ENCODE data around the gene ARSG. TPM values are rescaled to one million over a fixed set of nuclear protein-coding genes. Genes with fewer than 3 reads are reported as not detected.

Gene ARSG
- total and polyA plus RNA-seq, 2 of the 4 experiments (the other 2 are of a cell fraction), result 2.9 to 3.0 TPM

- H4K8ac ChIP-seq (ENCODE audit: low read depth in 2 of 2, low read length in 2 of 2), result no peak overlapping the region; a peak in 1 of 4 replicates
- H3K18ac ChIP-seq (ENCODE audit: low read depth, low read length), result peak overlapping the region; percentile 20; the same call in 1 of the 2 replicates
- no peak overlapping the region for H2AK9ac ChIP-seq (replicated peaks; ENCODE audit: low read depth, low read length, poor library complexity)
- no peaks in the 10 kb centered on the region for H3K9me3 ChIP-seq (ENCODE audit: control insufficient read depth, insufficient read depth, low read length)
- peaks cover 14% of the 10 kb centered on the region for H3K4me1 ChIP-seq (ENCODE audit: control insufficient read depth, insufficient read depth, low read length)
- ATAC-seq (ENCODE audit: low read depth) (no peak), DNase-seq (no peak)
- peaks cover 21% of the 10 kb centered on the region for H3K9me1 ChIP-seq (ENCODE audit: insufficient read depth, low read length)
- intact Hi-C loops (cut with micrococcal nuclease) (no loop called here), in situ Hi-C loops (cut with MboI; ENCODE audit: low sequenced_read_pairs) (no loop called here), dilution Hi-C loops (cut with HindIII; ENCODE audit: low sequenced_read_pairs, unreplicated experiment) (no loop called here)
- no peaks in the 10 kb centered on the region for H4K20me1 ChIP-seq (ENCODE audit: insufficient read depth, low read length)
- H3K23ac ChIP-seq (ENCODE audit: low read depth, low read length), result no peak overlapping the region
- H3K27me3 ChIP-seq (ENCODE audit: control insufficient read depth, insufficient read depth, low read length), result no peaks in the 10 kb centered on the region
- no TSS peak for BruUV-seq (replicated peaks)
- no peak overlapping the region for H3K9ac ChIP-seq (ENCODE audit: low read depth, low read length)
- H3K36me3 ChIP-seq (ENCODE audit: control insufficient read depth, insufficient read depth, low read length), result no peaks in the 10 kb centered on the region
- no peak overlapping the region for H4K91ac ChIP-seq (ENCODE audit: insufficient read depth, low read depth, low read length)
- H3K79me1 ChIP-seq (ENCODE audit: low read depth in 1 of 2, low read length in 2 of 2), result peaks cover 0 to 4% of the 10 kb centered on the region in 2 experiments; a peak in 1 of 4 replicates
- TF ChIP-seq NFE2L2 (IDR thresholded peaks at IDR 0.05; ENCODE audit: low read depth, low read length), result no peak
- TF ChIP-seq CTCF (conservative IDR thresholded peaks at IDR 0.05; ENCODE audit: low read depth, low read length), result no peak
- TF ChIP-seq RFX5 (IDR thresholded peaks at IDR 0.05; ENCODE audit: low read depth, low read length), result no peak
- no peak overlapping the region for H2BK5ac ChIP-seq (ENCODE audit: low read depth, low read length, poor library complexity, severe bottlenecking)
- no peak overlapping the region for H3K4me2 ChIP-seq (ENCODE audit: low read depth, low read length)
- ChIA-PET CTCF (interaction anchor here (6.1 kb wide), 1 partner anchor 12 kb away, joined by 27 read pairs; no protein-coding TSS in a partner anchor), POLR2A (ENCODE audit: unreplicated experiment) (no interaction called here)
- peak overlapping the region; percentile 35; the same call in 1 of the 2 replicates for H2BK120ac ChIP-seq (ENCODE audit: low read depth, low read length)
- 100% methylated on average over 1 of the region's 6 CpGs; no CpG with 5 or more reads in 1 of the 2 experiments for WGBS, 2 experiments (ENCODE audit: extremely low coverage in 2 of 2, insufficient read length in 1 of 2)
- H3K14ac ChIP-seq (replicated peaks; ENCODE audit: low read depth, low read length), result no peak overlapping the region
- peak overlapping the region; percentile 57; the same call in 1 of the 3 replicates for H2BK15ac ChIP-seq (ENCODE audit: low read depth, low read length)
- peak overlapping the region; percentile 36; the same call in 1 of the 2 replicates for H3K4ac ChIP-seq (ENCODE audit: low read depth, low read length)
- no peak overlapping the region for H4K5ac ChIP-seq (ENCODE audit: low read depth, low read length)
- H3K56ac ChIP-seq (ENCODE audit: extremely low read depth, insufficient read depth, low read length), result no peak overlapping the region
- no peak overlapping the region for H2AFZ ChIP-seq (replicated peaks; ENCODE audit: low read length, poor library complexity)
- H3K27ac ChIP-seq (ENCODE audit: insufficient read depth, low read length), result no peak overlapping the region
- H2AK5ac ChIP-seq (ENCODE audit: low read depth, low read length), result peak overlapping the region; percentile 27
- H3K4me3 ChIP-seq (ENCODE audit: insufficient read depth, low read depth, low read length), result no peak overlapping the region
- peak overlapping the region; percentile 32; the same call in 1 of the 2 replicates for H2BK20ac ChIP-seq (ENCODE audit: low read depth, low read length)
These were observed 96.3 kb downstream of the ARSG start for GRCh38 chr17:68387435-68388218.

All from IMR-90 (cell line).